GM23338 (cell line): ENCODE measurements around the gene WWOX. TPM values are rescaled to one million over a fixed set of nuclear protein-coding genes. Genes with fewer than 3 reads are reported as not detected.

ENCODE experiments used
- ATAC-seq: fragments of 200-7000 bp; cut with Tn5 transposase; 3 replicates; pipeline ENCODE4 v1.9.1; 2020
- DNase-seq: peaks from one replicate; pipeline ENCODE4 v3.0.0-alpha.2; 2015; ENCODE audit warnings: low spot score
- H2AFZ ChIP-seq: fragments of 200-600 bp; sonication (generic); 2 replicates; pipeline ENCODE4 v1.8.0; 2016; ENCODE audit warnings: antibody characterized with exemption, mild to moderate bottlenecking, moderate library complexity
- H3F3A ChIP-seq: fragments of 200-600 bp; sonication (generic); replicated peaks from 2 replicates; pipeline ENCODE4 v1.8.0; 2017; ENCODE audit warnings: antibody characterized with exemption, mixed run types, low read depth
- H3K27ac ChIP-seq: fragments of 200-600 bp; sonication (generic); 2 replicates; pipeline ENCODE4 v1.6.1; 2016; ENCODE audit warnings: low read depth
- H3K27me3 ChIP-seq: fragments of 200-600 bp; sonication (generic); 2 replicates; pipeline ENCODE4 v1.8.0; 2016; ENCODE audit warnings: mild to moderate bottlenecking, mixed run types, moderate library complexity; ENCODE audit not compliant: insufficient read depth
- H3K36me3 ChIP-seq: fragments of 200-600 bp; sonication (generic); 2 replicates; pipeline ENCODE4 v1.8.0; 2016; ENCODE audit warnings: mild to moderate bottlenecking; ENCODE audit not compliant: insufficient read depth
- H3K4me1 ChIP-seq: fragments of 200-600 bp; sonication (generic); 2 replicates; pipeline ENCODE4 v1.8.0; 2016; ENCODE audit warnings: mild to moderate bottlenecking, moderate library complexity; ENCODE audit not compliant: insufficient read depth
- H3K4me2 ChIP-seq: fragments of 200-600 bp; sonication (generic); 2 replicates; pipeline ENCODE4 v1.7.1; 2017; ENCODE audit warnings: mixed run types
- H3K4me3 ChIP-seq: fragments of 200-600 bp; sonication (generic); 2 replicates; pipeline ENCODE4 v1.6.1; 2016; ENCODE audit warnings: mixed run types
- H3K79me2 ChIP-seq: fragments of 200-600 bp; sonication (generic); replicated peaks from 2 replicates; pipeline ENCODE4 v1.8.0; 2017; ENCODE audit warnings: mild to moderate bottlenecking; ENCODE audit not compliant: insufficient read depth
- H3K9me2 ChIP-seq: fragments of 200-600 bp; sonication (generic); 2 replicates; pipeline ENCODE4 v1.8.0; 2017; ENCODE audit not compliant: insufficient read depth
- H4K20me1 ChIP-seq: fragments of 200-600 bp; sonication (generic); replicated peaks from 2 replicates; pipeline ENCODE4 v1.8.0; 2017; ENCODE audit warnings: mild to moderate bottlenecking; ENCODE audit not compliant: insufficient read depth
- H3K27ac Mint-ChIP-seq: 2 replicates; pipeline ENCODE4 v1.8.0; 2020; ENCODE audit warnings: inconsistent platforms, mild to moderate bottlenecking, moderate library complexity, mixed read lengths
- H3K27me3 Mint-ChIP-seq: 3 replicates; pipeline ENCODE4 v1.8.0; 2022; ENCODE audit warnings: low read depth, mild to moderate bottlenecking, moderate library complexity, mixed read lengths, inconsistent platforms; ENCODE audit not compliant: insufficient read depth, poor library complexity
- H3K36me3 Mint-ChIP-seq: 3 replicates; pipeline ENCODE4 v1.8.0; 2021; ENCODE audit warnings: low read depth, mild to moderate bottlenecking, inconsistent platforms, moderate library complexity, mixed read lengths
- H3K4me1 Mint-ChIP-seq: 3 replicates; pipeline ENCODE4 v1.8.0; 2020; ENCODE audit warnings: mild to moderate bottlenecking, inconsistent platforms, mixed read lengths
- H3K4me3 Mint-ChIP-seq: 3 replicates; pipeline ENCODE4 v1.8.0; 2021; ENCODE audit warnings: moderate library complexity, mild to moderate bottlenecking, inconsistent platforms, mixed read lengths
- H3K9me3 Mint-ChIP-seq: 3 replicates; pipeline ENCODE4 v1.8.0; 2020; ENCODE audit warnings: moderate library complexity, mild to moderate bottlenecking, inconsistent platforms, mixed read lengths
- EZH2 ChIP-seq: fragments of 200-600 bp; sonication (generic); IDR thresholded peaks from one replicate; pipeline ENCODE4 v1.8.0; 2017; ENCODE audit warnings: antibody characterized with exemption, mild to moderate bottlenecking, low read depth; ENCODE audit not compliant: unreplicated experiment
- EZH2phosphoT487 ChIP-seq: fragments of 200-600 bp; sonication (generic); IDR thresholded peaks from one replicate; pipeline ENCODE4 v1.8.1; 2018; ENCODE audit warnings: antibody characterized with exemption; ENCODE audit not compliant: unreplicated experiment
- JUNB ChIP-seq: IDR thresholded peaks from one replicate; pipeline ENCODE4 v1.6.1; 2016; ENCODE audit warnings: antibody characterized with exemption; ENCODE audit not compliant: unreplicated experiment
- NANOG ChIP-seq: IDR thresholded peaks from 2 replicates; pipeline ENCODE4 v1.6.1; 2016; ENCODE audit warnings: antibody characterized with exemption, borderline replicate concordance
- POLR2AphosphoS5 ChIP-seq: IDR thresholded peaks from 2 replicates; pipeline ENCODE4 v1.6.1; 2016; ENCODE audit warnings: antibody characterized with exemption, low read depth
- STAT1 ChIP-seq: IDR thresholded peaks from one replicate; pipeline ENCODE4 v1.6.1; 2016; ENCODE audit warnings: antibody characterized with exemption; ENCODE audit not compliant: unreplicated experiment
- ZNF114 ChIP-seq: fragments of 250-450 bp; sonication (Bioruptor Pico); IDR thresholded peaks from 2 replicates; pipeline ENCODE4 v1.5.0; 2020; ENCODE audit warnings: mild to moderate bottlenecking, moderate library complexity
- ZNF331 ChIP-seq: fragments of 250-450 bp; sonication (Bioruptor Pico); IDR thresholded peaks from 2 replicates; pipeline ENCODE4 v1.5.0; 2020; ENCODE audit warnings: low read depth, mild to moderate bottlenecking, moderate library complexity
- polyA plus RNA-seq: library from polyadenylated mRNA; unstranded; fragments of >200 nt; fragmentation: Nextera tagmentation; extraction: Ambion mirVana; gene quantifications from 2 replicates; pipeline ENCODE4 v1.2.1, GENCODE V29; 2016
- total RNA-seq: library from RNA; depleted of rRNA; stranded (reverse); fragments of >200 nt; shearing (Covaris generic); gene quantifications from 2 replicates; pipeline ENCODE4 v1.2.3, GENCODE V29; 2014
- TF ChIP-seq, protein P1 (sequence below), 2 experiments: fragments of 200-600 bp in 1 of 2; sonication (generic) in 1 of 2; conservative IDR thresholded peaks; 2 replicates each; pipeline versions ENCODE4 v1.5.1 to v1.6.1; 2016 to 2017; ENCODE audit warnings: antibody characterized with exemption in 2 of 2, low read depth in 2 of 2, mild to moderate bottlenecking in 2 of 2, moderate library complexity in 1 of 2
- TF ChIP-seq, protein P2 (sequence below): IDR thresholded peaks from 2 replicates; pipeline ENCODE4 v1.6.1; 2016; ENCODE audit warnings: antibody characterized with exemption
- TF ChIP-seq, protein P3 (sequence below): IDR thresholded peaks from one replicate; pipeline ENCODE4 v1.6.1; 2018; ENCODE audit warnings: antibody characterized with exemption; ENCODE audit not compliant: unreplicated experiment

WWOX gene
- total and polyA plus RNA-seq, 2 experiments from 2014 or later, result 10.0 to 19.3 TPM

DNA sequence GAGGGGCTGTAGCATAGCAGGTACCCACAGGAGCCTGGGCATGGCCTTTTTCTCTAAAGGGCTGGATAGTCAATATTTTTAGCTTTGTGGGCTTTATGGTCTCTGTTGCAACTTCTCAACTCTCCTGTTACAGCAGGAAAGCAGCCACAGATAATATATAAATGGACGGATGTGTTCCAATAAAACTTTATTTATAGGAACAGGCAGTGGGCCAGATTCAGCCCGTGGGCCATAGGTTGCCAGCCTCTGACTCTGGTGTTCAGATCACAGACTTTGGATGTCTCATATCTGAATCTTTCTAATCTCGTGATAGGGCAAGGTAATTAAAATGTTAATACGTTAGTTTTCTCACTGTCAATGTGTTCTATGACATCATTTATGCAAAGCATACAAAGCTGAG lies 136.4 kb downstream of the WWOX start (continued):
- TF ChIP-seq, protein P1, sequence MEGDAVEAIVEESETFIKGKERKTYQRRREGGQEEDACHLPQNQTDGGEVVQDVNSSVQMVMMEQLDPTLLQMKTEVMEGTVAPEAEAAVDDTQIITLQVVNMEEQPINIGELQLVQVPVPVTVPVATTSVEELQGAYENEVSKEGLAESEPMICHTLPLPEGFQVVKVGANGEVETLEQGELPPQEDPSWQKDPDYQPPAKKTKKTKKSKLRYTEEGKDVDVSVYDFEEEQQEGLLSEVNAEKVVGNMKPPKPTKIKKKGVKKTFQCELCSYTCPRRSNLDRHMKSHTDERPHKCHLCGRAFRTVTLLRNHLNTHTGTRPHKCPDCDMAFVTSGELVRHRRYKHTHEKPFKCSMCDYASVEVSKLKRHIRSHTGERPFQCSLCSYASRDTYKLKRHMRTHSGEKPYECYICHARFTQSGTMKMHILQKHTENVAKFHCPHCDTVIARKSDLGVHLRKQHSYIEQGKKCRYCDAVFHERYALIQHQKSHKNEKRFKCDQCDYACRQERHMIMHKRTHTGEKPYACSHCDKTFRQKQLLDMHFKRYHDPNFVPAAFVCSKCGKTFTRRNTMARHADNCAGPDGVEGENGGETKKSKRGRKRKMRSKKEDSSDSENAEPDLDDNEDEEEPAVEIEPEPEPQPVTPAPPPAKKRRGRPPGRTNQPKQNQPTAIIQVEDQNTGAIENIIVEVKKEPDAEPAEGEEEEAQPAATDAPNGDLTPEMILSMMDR (conservative IDR thresholded peaks at IDR 0.05; ENCODE audit: low read depth in 2 of 2), result no peak

DNA sequence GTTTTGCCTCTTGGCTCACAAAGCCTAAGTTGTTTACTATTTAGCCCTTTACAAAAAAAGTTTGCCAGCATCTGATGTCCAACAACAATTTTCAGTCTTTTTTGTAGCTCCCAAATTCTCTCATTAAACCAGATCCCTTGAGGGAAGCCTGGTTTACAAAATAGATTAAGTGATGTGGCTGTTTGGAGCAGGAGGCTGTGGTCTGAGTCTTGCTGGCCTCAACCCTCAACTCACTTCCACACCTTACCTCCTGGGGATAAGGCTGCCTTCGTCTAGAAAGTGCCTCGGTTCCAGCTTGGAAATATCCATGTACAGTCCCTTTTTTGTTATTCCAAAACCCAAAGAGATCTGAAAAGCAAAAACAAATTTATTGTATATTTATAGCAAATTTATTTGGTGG lies 138.4 kb downstream of the WWOX start:
- DNase-seq (no peak), ATAC-seq (no peak)
- Histone ChIP-seq H4K20me1 (no peaks in the 10 kb centered on the region), H3K27ac (no peak overlapping the region), H3K36me3 (no peaks in the 10 kb centered on the region), H2AFZ (no peak overlapping the region), H3K4me2 (no peak overlapping the region), H3K27me3 (no peaks in the 10 kb centered on the region), H3F3A (no peaks in the 10 kb centered on the region), H3K79me2 (no peaks in the 10 kb centered on the region), H3K4me1 (no peaks in the 10 kb centered on the region), H3K9me2 (no peaks in the 10 kb centered on the region), H3K4me3 (no peak overlapping the region)
- H3K4me3 Mint-ChIP-seq, result no peak overlapping the region
- H3K9me3 Mint-ChIP-seq, result no peaks in the 10 kb centered on the region
- H3K36me3 Mint-ChIP-seq, result no peaks in the 10 kb centered on the region
- peaks cover 8% of the 10 kb centered on the region for H3K4me1 Mint-ChIP-seq
- no peak overlapping the region for H3K27ac Mint-ChIP-seq
- H3K27me3 Mint-ChIP-seq, result peaks cover 10% of the 10 kb centered on the region
- no peak for TF ChIP-seq EZH2phosphoT487
- no peak for TF ChIP-seq ZNF331
- no peak for TF ChIP-seq NANOG
- TF ChIP-seq, protein P2, sequence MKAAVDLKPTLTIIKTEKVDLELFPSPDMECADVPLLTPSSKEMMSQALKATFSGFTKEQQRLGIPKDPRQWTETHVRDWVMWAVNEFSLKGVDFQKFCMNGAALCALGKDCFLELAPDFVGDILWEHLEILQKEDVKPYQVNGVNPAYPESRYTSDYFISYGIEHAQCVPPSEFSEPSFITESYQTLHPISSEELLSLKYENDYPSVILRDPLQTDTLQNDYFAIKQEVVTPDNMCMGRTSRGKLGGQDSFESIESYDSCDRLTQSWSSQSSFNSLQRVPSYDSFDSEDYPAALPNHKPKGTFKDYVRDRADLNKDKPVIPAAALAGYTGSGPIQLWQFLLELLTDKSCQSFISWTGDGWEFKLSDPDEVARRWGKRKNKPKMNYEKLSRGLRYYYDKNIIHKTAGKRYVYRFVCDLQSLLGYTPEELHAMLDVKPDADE, result no peak
- TF ChIP-seq STAT1, result no peak
- TF ChIP-seq, protein P1 (conservative IDR thresholded peaks at IDR 0.05; ENCODE audit: low read depth in 2 of 2), result no peak
- TF ChIP-seq, protein P3, sequence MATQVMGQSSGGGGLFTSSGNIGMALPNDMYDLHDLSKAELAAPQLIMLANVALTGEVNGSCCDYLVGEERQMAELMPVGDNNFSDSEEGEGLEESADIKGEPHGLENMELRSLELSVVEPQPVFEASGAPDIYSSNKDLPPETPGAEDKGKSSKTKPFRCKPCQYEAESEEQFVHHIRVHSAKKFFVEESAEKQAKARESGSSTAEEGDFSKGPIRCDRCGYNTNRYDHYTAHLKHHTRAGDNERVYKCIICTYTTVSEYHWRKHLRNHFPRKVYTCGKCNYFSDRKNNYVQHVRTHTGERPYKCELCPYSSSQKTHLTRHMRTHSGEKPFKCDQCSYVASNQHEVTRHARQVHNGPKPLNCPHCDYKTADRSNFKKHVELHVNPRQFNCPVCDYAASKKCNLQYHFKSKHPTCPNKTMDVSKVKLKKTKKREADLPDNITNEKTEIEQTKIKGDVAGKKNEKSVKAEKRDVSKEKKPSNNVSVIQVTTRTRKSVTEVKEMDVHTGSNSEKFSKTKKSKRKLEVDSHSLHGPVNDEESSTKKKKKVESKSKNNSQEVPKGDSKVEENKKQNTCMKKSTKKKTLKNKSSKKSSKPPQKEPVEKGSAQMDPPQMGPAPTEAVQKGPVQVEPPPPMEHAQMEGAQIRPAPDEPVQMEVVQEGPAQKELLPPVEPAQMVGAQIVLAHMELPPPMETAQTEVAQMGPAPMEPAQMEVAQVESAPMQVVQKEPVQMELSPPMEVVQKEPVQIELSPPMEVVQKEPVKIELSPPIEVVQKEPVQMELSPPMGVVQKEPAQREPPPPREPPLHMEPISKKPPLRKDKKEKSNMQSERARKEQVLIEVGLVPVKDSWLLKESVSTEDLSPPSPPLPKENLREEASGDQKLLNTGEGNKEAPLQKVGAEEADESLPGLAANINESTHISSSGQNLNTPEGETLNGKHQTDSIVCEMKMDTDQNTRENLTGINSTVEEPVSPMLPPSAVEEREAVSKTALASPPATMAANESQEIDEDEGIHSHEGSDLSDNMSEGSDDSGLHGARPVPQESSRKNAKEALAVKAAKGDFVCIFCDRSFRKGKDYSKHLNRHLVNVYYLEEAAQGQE, result no peak
- no peak for TF ChIP-seq JUNB
- TF ChIP-seq EZH2, result no peak
- TF ChIP-seq ZNF114 (CRISPR knock-in tag), result no peak
- no peak for TF ChIP-seq POLR2AphosphoS5
